Activated CD4-positive, alpha-beta T cell treated with anti-CD3 and anti-CD28 coated beads for 36 hours (primary cell): ENCODE measurements around the gene CISD2. TPM values are rescaled to one million over a fixed set of nuclear protein-coding genes. Genes with fewer than 3 reads are reported as not detected.
"Not testable (repeated sequence)": the region's sequence is repeated elsewhere in the genome, so short reads cannot be mapped to it uniquely, and the experiment has no call there.

Source experiments
- ATAC-seq: fragments of 200-7000 bp; cut with Tn5 transposase; one replicate; pipeline ENCODE4 v1.10.0; 2021; ENCODE audit warnings: mild to moderate bottlenecking, moderate library complexity
- CTCF ChIA-PET: fragments of 350-600 bp; sonication (Branson Sonifier 250); formaldehyde crosslinking; loops from one replicate; lab custom pipeline; 2021; ENCODE audit warnings: antibody characterized with exemption; lab: Charles Lee
- POLR2A ChIA-PET: fragments of 350-600 bp; sonication (Branson Sonifier 250); formaldehyde crosslinking; loops from one replicate; lab custom pipeline; 2021; ENCODE audit warnings: antibody characterized with exemption, inconsistent platforms; lab: Charles Lee
- DNase-seq: peaks from one replicate; pipeline ENCODE4 v3.0.0-alpha.2; 2020
- H3K27ac Mint-ChIP-seq: one replicate; pipeline ENCODE4 v1.8.0; 2021; ENCODE audit warnings: mixed read lengths
- H3K27me3 Mint-ChIP-seq: one replicate; pipeline ENCODE4 v1.8.0; 2021; ENCODE audit warnings: mixed read lengths
- H3K36me3 Mint-ChIP-seq: one replicate; pipeline ENCODE4 v1.8.0; 2021; ENCODE audit warnings: low read depth, mixed read lengths
- H3K4me1 Mint-ChIP-seq: one replicate; pipeline ENCODE4 v1.8.0; 2021; ENCODE audit warnings: mixed read lengths
- H3K4me3 Mint-ChIP-seq: one replicate; pipeline ENCODE4 v1.8.0; 2021; ENCODE audit warnings: mild to moderate bottlenecking, moderate library complexity, mixed read lengths
- H3K9me3 Mint-ChIP-seq: one replicate; pipeline ENCODE4 v1.8.0; 2021; ENCODE audit warnings: low read depth, mixed read lengths
- intact Hi-C, 2 experiments: fragments of 100-400 bp; cut with DNase I in 1 of 2; cut with micrococcal nuclease in 1 of 2; formaldehyde crosslinking; loops; one replicate each; pipeline versions ENCODE4 v1.14.2 to v1.15.1; 2022 to 2024; cut with DNase I, micrococcal nuclease
- total RNA-seq, 2 experiments: library from RNA; stranded (reverse); gene quantifications; one replicate each; pipeline ENCODE4 v1.2.3, GENCODE V29; 2021

CISD2 gene
- total RNA-seq, 2 experiments from 2014 or later: 33.5 to 35.1 TPM

- Mint-ChIP-seq H3K27me3 (no peaks in the 10 kb centered on the region), H3K36me3 (peaks cover 5% of the 10 kb centered on the region), H3K4me3 (no peak overlapping the region), H3K9me3 (no peaks in the 10 kb centered on the region), H3K4me1 (peaks cover 13% of the 10 kb centered on the region), H3K27ac (no peak overlapping the region)
- intact Hi-C loops: no loop called here
- POLR2A ChIA-PET: no interaction called here
- no peak for ATAC-seq
- DNase-seq: no peak
- CTCF ChIA-PET: no interaction called here
These were observed 21.1 kb upstream of the CISD2 start for GRCh38 chr4:102847687-102848086.

DNA sequence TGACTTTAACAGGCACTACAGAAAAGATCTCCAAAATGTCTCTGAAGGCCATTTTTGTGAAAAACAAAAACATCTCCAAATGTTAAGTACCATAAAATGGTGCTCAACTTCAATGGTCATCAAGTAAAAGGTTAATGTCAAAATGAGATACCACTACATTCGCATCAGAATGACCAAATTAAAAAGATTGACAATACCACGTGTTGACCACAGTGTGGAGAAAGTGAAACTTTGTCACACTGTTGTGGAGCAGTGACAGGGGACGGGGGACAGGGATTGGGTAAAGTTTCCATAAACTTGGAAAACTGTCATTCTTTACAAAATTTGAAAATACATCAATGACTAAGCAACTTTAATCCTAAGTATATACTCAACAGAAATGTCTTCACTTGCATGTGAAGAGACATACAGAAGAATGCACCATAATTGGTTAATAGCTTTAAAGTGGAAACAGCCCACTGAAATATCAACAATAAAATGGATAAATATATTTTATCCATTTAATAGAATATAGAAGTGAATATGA is 19.1 kb upstream of the CISD2 start:
- intact Hi-C loops: no loop called here
- Mint-ChIP-seq H3K9me3 (no peaks in the 10 kb centered on the region), H3K27ac (no peak overlapping the region), H3K27me3 (no peaks in the 10 kb centered on the region), H3K4me3 (no peak overlapping the region), H3K4me1 (peaks cover 5% of the 10 kb centered on the region), H3K36me3 (peaks cover 5% of the 10 kb centered on the region)
- ChIA-PET POLR2A (no interaction called here), CTCF (interaction anchor here (0.7 kb wide), 1 partner anchor 15 kb away, joined by 3 read pairs; no protein-coding TSS in a partner anchor)
- DNase-seq (no peak), ATAC-seq (no peak)

DNA sequence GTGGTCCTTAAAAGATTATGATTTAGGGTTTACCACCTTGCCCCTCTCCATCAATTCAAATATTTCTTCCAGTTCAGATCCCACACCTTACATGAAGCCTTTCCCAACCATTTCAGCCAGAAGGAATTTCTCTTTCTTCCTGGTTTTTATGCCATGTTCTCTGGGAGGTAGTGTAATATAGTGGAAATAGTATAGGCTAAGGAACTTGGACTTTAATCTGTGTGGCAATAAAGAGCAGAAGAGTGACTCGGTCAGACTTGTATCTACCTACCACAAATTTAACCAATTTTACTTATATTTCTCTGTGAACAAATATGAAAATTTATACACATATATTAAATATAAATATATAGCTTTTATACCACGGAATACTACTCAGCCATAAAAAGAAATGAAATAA is 18.4 kb upstream of the CISD2 start:
- peaks cover 5% of the 10 kb centered on the region for H3K36me3 Mint-ChIP-seq
- no peaks in the 10 kb centered on the region for H3K9me3 Mint-ChIP-seq
- no peak overlapping the region for H3K27ac Mint-ChIP-seq
- no peak overlapping the region for H3K4me3 Mint-ChIP-seq
- DNase-seq (no peak), ATAC-seq (no peak)
- intact Hi-C loops: no loop called here
- CTCF ChIA-PET: no interaction called here
- H3K4me1 Mint-ChIP-seq: peaks cover 5% of the 10 kb centered on the region
- POLR2A ChIA-PET: interaction anchor here (0.6 kb wide), 1 partner anchor 18 kb away, joined by 6 read pairs; no protein-coding TSS in a partner anchor
- no peaks in the 10 kb centered on the region for H3K27me3 Mint-ChIP-seq

GRCh38 chr4:102858828-102859464 is 9.8 kb upstream of the CISD2 start:
- peaks cover 39% of the 10 kb centered on the region for H3K36me3 Mint-ChIP-seq
- H3K9me3 Mint-ChIP-seq: peaks cover 18% of the 10 kb centered on the region
- H3K27me3 Mint-ChIP-seq: no peaks in the 10 kb centered on the region
- no peak overlapping the region for H3K4me3 Mint-ChIP-seq
- DNase-seq: no peak
- ChIA-PET CTCF (interaction anchor here (1.4 kb wide), 1 partner anchor 20 kb away, joined by 4 read pairs; no protein-coding TSS in a partner anchor), POLR2A (no interaction called here)
- intact Hi-C loops: no loop called here
- ATAC-seq: no peak
- H3K27ac Mint-ChIP-seq: no peak overlapping the region
- H3K4me1 Mint-ChIP-seq: peaks cover 6% of the 10 kb centered on the region

- ChIA-PET POLR2A (no interaction called here), CTCF (interaction anchor here (0.7 kb wide), 1 partner anchor 48 kb away, joined by 3 read pairs; no protein-coding TSS in a partner anchor)
- intact Hi-C loops: no loop called here
- Mint-ChIP-seq H3K27ac (no peak overlapping the region), H3K36me3 (peaks cover 51% of the 10 kb centered on the region), H3K27me3 (no peaks in the 10 kb centered on the region), H3K4me1 (peaks cover 19% of the 10 kb centered on the region), H3K9me3 (peaks cover 18% of the 10 kb centered on the region), H3K4me3 (no peak overlapping the region)
- DNase-seq: no peak
- ATAC-seq: no peak
These were observed 8.0 kb upstream of the CISD2 start for GRCh38 chr4:102860611-102861324.

- H3K4me3 Mint-ChIP-seq: no peak overlapping the region
- H3K27ac Mint-ChIP-seq: no peak overlapping the region
- H3K9me3 Mint-ChIP-seq: peaks cover 18% of the 10 kb centered on the region
- H3K27me3 Mint-ChIP-seq: no peaks in the 10 kb centered on the region
- H3K36me3 Mint-ChIP-seq: peaks cover 60% of the 10 kb centered on the region
- DNase-seq (no peak), ATAC-seq (no peak)
- CTCF ChIA-PET: interaction anchor here (0.9 kb wide), 1 partner anchor 23 kb away, joined by 3 read pairs; no protein-coding TSS in a partner anchor
- intact Hi-C loops: no loop called here
- POLR2A ChIA-PET: no interaction called here
- H3K4me1 Mint-ChIP-seq: peaks cover 30% of the 10 kb centered on the region
These were observed 6.8 kb upstream of the CISD2 start for GRCh38 chr4:102862016-102862415.

GRCh38 chr4:102862747-102863146 is 6.0 kb upstream of the CISD2 start:
- Mint-ChIP-seq H3K27me3 (no peaks in the 10 kb centered on the region), H3K4me1 (peaks cover 35% of the 10 kb centered on the region), H3K27ac (no peak overlapping the region), H3K9me3 (peaks cover 18% of the 10 kb centered on the region), H3K36me3 (peaks cover 62% of the 10 kb centered on the region), H3K4me3 (no peak overlapping the region)
- POLR2A ChIA-PET: no interaction called here
- intact Hi-C loops: no loop called here
- no peak for ATAC-seq
- CTCF ChIA-PET: interaction anchor here (0.9 kb wide), 1 partner anchor 22 kb away, joined by 3 read pairs; no protein-coding TSS in a partner anchor
- no peak for DNase-seq

DNA sequence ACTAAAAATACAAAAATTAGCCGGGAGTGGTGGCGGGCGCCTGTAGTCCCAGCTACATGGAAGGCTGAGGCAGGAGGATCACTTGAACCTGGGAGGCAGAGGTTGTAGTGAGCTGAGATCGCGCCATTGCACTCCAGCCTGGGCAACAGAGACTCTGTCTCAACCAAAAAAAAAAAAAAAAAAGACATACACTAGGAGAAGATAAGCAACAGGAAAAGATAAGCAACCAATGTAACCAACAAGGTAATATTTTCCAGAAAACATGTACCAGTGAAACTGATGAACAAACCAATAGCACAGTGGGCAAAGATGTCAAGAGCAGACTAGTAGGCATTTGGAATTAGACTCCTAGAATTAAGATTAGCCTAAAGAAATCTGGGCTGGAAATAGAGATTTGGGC is 3.5 kb upstream of the CISD2 start:
- POLR2A ChIA-PET, H3K27me3 Mint-ChIP-seq, ATAC-seq, H3K9me3 Mint-ChIP-seq, DNase-seq: not testable (repeated sequence)
- peak overlapping the region; percentile 15 for H3K4me3 Mint-ChIP-seq
- peaks cover 34% of the 10 kb centered on the region for H3K4me1 Mint-ChIP-seq
- CTCF ChIA-PET: interaction anchor here (0.8 kb wide), 1 partner anchor 34 kb away, joined by 3 read pairs; no protein-coding TSS in a partner anchor
- H3K27ac Mint-ChIP-seq: peak overlapping the region; percentile 67
- peaks cover 55% of the 10 kb centered on the region for H3K36me3 Mint-ChIP-seq
- intact Hi-C loops: loop anchor here in 1 of 2 experiments (5.0 kb wide), 1 partner anchor 212 kb away; the partner anchor contains the start of gene SLC9B2

- ChIA-PET CTCF (interaction anchor here (0.9 to 1.9 kb wide), 2 partner anchors 39 to 51 kb away, joined by 4 to 15 read pairs; partner anchors contain the start of gene UBE2D3), POLR2A (interaction anchor here (0.5 to 3.7 kb wide), 7 partner anchors 17 to 307 kb away, joined by 3 to 106 read pairs (median 6); partner anchors contain the start of gene UBE2D3)
- Mint-ChIP-seq H3K36me3 (peaks cover 47% of the 10 kb centered on the region), H3K4me3 (peak overlapping the region; percentile 95), H3K27me3 (no peaks in the 10 kb centered on the region), H3K27ac (peak overlapping the region; percentile 99), H3K9me3 (no peaks in the 10 kb centered on the region), H3K4me1 (peaks cover 49% of the 10 kb centered on the region)
- ATAC-seq (no peak), DNase-seq (no peak)
- intact Hi-C loops: loop anchor here (1.0 to 5.0 kb wide), 7 partner anchors 107 to 436 kb away; partner anchors contain the start of genes MANBA (in 2 of the 2), CENPE (in 1 of the 2), SLC9B1 (in 1 of the 2) and SLC9B2 (in 1 of the 2)
These were observed 1.3 kb upstream of the CISD2 start for GRCh38 chr4:102867278-102868152.

GRCh38 chr4:102868153-102868780 is 525 bp upstream of the CISD2 start:
- Mint-ChIP-seq H3K27me3 (no peaks in the 10 kb centered on the region), H3K4me3 (peak overlapping the region; percentile 95), H3K9me3 (peaks cover 3% of the 10 kb centered on the region), H3K27ac (peak overlapping the region; percentile 99), H3K36me3 (peaks cover 46% of the 10 kb centered on the region), H3K4me1 (peaks cover 52% of the 10 kb centered on the region)
- no peak for ATAC-seq
- intact Hi-C loops: loop anchor here (1.0 to 5.0 kb wide), 7 partner anchors 107 to 437 kb away; partner anchors contain the start of genes MANBA (in 2 of the 2), CENPE (in 1 of the 2), SLC9B1 (in 1 of the 2) and SLC9B2 (in 1 of the 2)
- ChIA-PET POLR2A (interaction anchor here (0.6 to 3.7 kb wide), 8 partner anchors 18 to 308 kb away, joined by 3 to 106 read pairs (median 4); partner anchors contain the start of genes MANBA and UBE2D3), CTCF (interaction anchor here (0.9 to 1.9 kb wide), 2 partner anchors 40 to 52 kb away, joined by 4 to 15 read pairs; partner anchors contain the start of gene UBE2D3)
- DNase-seq: peak; percentile 52
